Heart right ventricle (tissue), 16 donors: ENCODE measurements around the gene YTHDC1. TPM values are rescaled to one million over a fixed set of nuclear protein-coding genes. Genes with fewer than 3 reads are reported as not detected.

Experiments used
- ATAC-seq, 8 donors: fragments of 200-7000 bp; cut with Tn5 transposase; one replicate each; pipeline ENCODE4 v1.9.1; 2020; ENCODE audit warnings: mild to moderate bottlenecking in 8 of 8, moderate library complexity in 8 of 8, moderate number of reproducible peaks in 1 of 8
- DNase-seq, 2 donors: peaks; one replicate each; pipeline ENCODE4 v3.0.0-alpha.2; 2020
- H3K27ac ChIP-seq, 10 donors: fragments of 200-600 bp; sonication (generic) in 2 of 10; one replicate each; pipeline versions ENCODE4 v1.5.0 to v1.8.0; 2020 to 2022; ENCODE audit warnings: mild to moderate bottlenecking in 3 of 10
- H3K27me3 ChIP-seq, 7 donors: fragments of 200-600 bp; one replicate each; pipeline ENCODE4 v1.8.0; 2021 to 2022; ENCODE audit warnings: mild to moderate bottlenecking in 2 of 7
- H3K36me3 ChIP-seq, 9 donors: fragments of 200-600 bp; sonication (generic) in 1 of 9; one replicate each; pipeline versions ENCODE4 v1.5.0 to v1.8.0; 2020 to 2022; ENCODE audit warnings: mild to moderate bottlenecking in 2 of 9
- H3K4me1 ChIP-seq, 9 donors: fragments of 200-600 bp; sonication (generic) in 1 of 9; one replicate each; pipeline versions ENCODE4 v1.5.0 to v1.8.0; 2020 to 2022; ENCODE audit warnings: mild to moderate bottlenecking in 4 of 9
- H3K4me3 ChIP-seq, 10 donors: fragments of 200-600 bp; sonication (generic) in 2 of 10; one replicate each; pipeline versions ENCODE4 v1.5.0 to v1.8.0; 2020 to 2022; ENCODE audit warnings: mild to moderate bottlenecking in 7 of 10, moderate library complexity in 2 of 10
- H3K9me3 ChIP-seq, 11 donors: fragments of 200-600 bp in 10 of 11; sonication (generic) in 2 of 11; one replicate each; pipeline versions ENCODE4 v1.5.0 to v1.8.0; 2013 to 2022; ENCODE audit warnings: mild to moderate bottlenecking in 2 of 11, control low read depth in 1 of 11, moderate library complexity in 1 of 11
- WGBS, 2 donors: extraction: QIAGEN DNeasy Blood & Tissue Kit; methylation state at CpG; one replicate each; pipeline ENCODE4 v1.1.7; 2013; ENCODE audit warnings: inconsistent platforms in 1 of 2; 5-methylcytosine and 5-hydroxymethylcytosine counted together
- intact Hi-C, 10 donors: fragments of 100-400 bp; cut with DNase I; formaldehyde crosslinking; loops; one replicate each; pipeline versions ENCODE4 v1.11.1 to v1.14.2; 2022
- polyA plus RNA-seq, 2 donors: library from polyadenylated mRNA; stranded (reverse); fragments of 200-250 nt; gene quantifications; one replicate each; pipeline ENCODE4 v1.2.3, GENCODE V29; 2013
- total RNA-seq, 10 donors: library from RNA; stranded (reverse); fragmentation: NEBNext Ultra II Directional in 3 of 10; extraction: Animal tissue kit (Norgen Biotek cat#: 25700) in 3 of 10; gene quantifications; one replicate each; pipeline versions ENCODE4 v1.2.1 to v1.2.4, GENCODE V29; 2021 to 2023
- TF ChIP-seq, protein P1 (sequence below), 9 donors: fragments of 200-600 bp; sonication (generic) in 2 of 9; IDR thresholded peaks; one replicate each; pipeline versions ENCODE4 v1.5.0 to v1.8.0; 2021 to 2022; ENCODE audit warnings: antibody characterized with exemption in 9 of 9, mild to moderate bottlenecking in 5 of 9, moderate library complexity in 1 of 9
- donor health status: Arrhythmogenic right ventricular cardiomyopathy.
- donor health status: ischemic (EF 13 %, LVEDD 7.1; RV severe dilation, severe dysfunction).
- donor health status: healthy with polysubstance abuse.
- donor health status: DM: no; HTN: yes; CAD: no.
- donor health status: DM: no; HTN: no; CAD: no.
- donor health status: ischemic (EF 25% LVEDD 6.9; RV normal size, moderate dysfunction).
- donor health status: ischemic (EF 25% LVEDD 5.7; RV mildly dilated, moderate dysfunction).
- donor health status: healthy.
- donor health status: DM: yes; HTN: yes; CAD: no.
- donor health status: Ischemic cardiomyopathy.
- donor health status: ischemic (EF 35%, LVEDD 5.7; RV mildly dilated, moderate dysfunction).
- donor health status: nonischemic (EF 11% LVEDD 7.7; RV severe dilation, severe dysfunction).
- donor health status: DM: yes; HTN: yes; CAD: no.
- donor health status: PGD.
- donor health status: ischemic (EF 29% LVEDD 5.4; RV normal size, mild dysfunction).
- donor health status: nonischemic (EF 23%, LVEDD 6.1; RV moderate dilation, normal function).

YTHDC1 gene
- total and polyA plus RNA-seq, 12 donors = 19.8 to 65.0 (median 51.4) TPM

DNA sequence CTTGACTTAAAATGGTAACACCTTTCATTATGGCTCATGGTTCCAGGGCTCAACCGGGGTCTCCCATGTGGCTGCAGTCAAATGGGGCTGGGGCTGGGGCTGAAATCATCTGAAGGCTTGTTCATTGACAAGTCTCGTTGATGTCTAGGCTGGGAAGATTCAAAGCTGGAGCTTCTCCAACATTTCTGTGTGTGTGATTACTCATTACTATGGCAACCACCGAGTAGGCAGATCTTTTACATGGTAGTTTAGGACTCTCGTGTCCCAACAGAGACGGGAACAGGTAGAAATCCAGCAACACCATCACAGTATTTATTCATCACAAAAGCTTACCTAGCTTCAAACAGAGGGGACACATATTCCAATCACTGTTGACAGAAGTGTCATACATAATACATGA lies 7.8 kb downstream of the YTHDC1 start:
- H3K4me3 ChIP-seq = no peak overlapping the region
- peak in 1 of 2 donors; percentile 16 for DNase-seq
- WGBS, 2 donors = 20 to 23% methylated on average over 5 of the region's 5 CpGs
- ATAC-seq = peak in 7 of 8 donors; percentile 26 to 60 (median 50)
- H3K27me3 ChIP-seq = no peaks in the 10 kb centered on the region
- H3K4me1 ChIP-seq = peaks cover 7 to 100% (median 88%) of the 10 kb centered on the region in 9 donors
- TF ChIP-seq, protein P1, sequence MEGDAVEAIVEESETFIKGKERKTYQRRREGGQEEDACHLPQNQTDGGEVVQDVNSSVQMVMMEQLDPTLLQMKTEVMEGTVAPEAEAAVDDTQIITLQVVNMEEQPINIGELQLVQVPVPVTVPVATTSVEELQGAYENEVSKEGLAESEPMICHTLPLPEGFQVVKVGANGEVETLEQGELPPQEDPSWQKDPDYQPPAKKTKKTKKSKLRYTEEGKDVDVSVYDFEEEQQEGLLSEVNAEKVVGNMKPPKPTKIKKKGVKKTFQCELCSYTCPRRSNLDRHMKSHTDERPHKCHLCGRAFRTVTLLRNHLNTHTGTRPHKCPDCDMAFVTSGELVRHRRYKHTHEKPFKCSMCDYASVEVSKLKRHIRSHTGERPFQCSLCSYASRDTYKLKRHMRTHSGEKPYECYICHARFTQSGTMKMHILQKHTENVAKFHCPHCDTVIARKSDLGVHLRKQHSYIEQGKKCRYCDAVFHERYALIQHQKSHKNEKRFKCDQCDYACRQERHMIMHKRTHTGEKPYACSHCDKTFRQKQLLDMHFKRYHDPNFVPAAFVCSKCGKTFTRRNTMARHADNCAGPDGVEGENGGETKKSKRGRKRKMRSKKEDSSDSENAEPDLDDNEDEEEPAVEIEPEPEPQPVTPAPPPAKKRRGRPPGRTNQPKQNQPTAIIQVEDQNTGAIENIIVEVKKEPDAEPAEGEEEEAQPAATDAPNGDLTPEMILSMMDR (IDR thresholded peaks at IDR 0.05) = no peak
- H3K36me3 ChIP-seq = peaks cover 0 to 10% (median 3%) of the 10 kb centered on the region in 9 donors
- intact Hi-C loops = loop anchor here in 2 of 10 donors (5.0 to 10.0 kb wide), 2 partner anchors 35 to 797 kb away; partner anchors contain the start of gene CENPC (in 1 of the 2)
- no peaks in the 10 kb centered on the region for H3K9me3 ChIP-seq
- no peak overlapping the region for H3K27ac ChIP-seq

- Histone ChIP-seq H3K9me3 (no peaks in the 10 kb centered on the region), H3K27ac (peak overlapping the region in 5 of 10 donors; percentile 1 to 47 (median 26)), H3K4me3 (no peak overlapping the region), H3K27me3 (no peaks in the 10 kb centered on the region), H3K36me3 (peaks cover 0 to 45% (median 13%) of the 10 kb centered on the region in 9 donors), H3K4me1 (peaks cover 2 to 86% (median 60%) of the 10 kb centered on the region in 9 donors)
- peak; percentile 34 to 88 (median 78) for ATAC-seq
- TF ChIP-seq, protein P1 (IDR thresholded peaks at IDR 0.05) = no peak
- WGBS, 2 donors = 37 to 62% methylated on average over 3 of the region's 3 CpGs
- DNase-seq = peak in 1 of 2 donors; percentile 8
- intact Hi-C loops = no loop called here
Observed at GRCh38 chr4:68338625-68339024, 11.3 kb downstream of the YTHDC1 start.

DNA sequence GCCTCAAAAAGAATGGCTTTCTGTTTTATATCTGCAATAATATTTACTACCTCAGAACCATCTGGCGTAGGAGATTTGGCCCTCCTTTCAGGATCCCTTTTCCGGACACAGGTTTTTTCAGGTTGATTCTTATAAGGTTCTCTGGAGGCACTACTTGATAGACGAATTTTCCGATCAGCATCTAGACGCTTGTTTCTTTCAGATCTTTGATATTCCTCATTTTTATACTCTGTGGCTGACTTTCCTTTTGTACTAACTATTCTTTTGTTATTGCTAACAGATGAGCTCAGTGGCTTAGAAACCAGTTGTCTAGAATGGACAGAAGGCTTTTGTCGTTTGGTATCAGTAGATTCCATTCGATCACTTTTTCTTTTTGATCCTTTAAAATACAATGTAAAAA lies 12.4 kb downstream of the YTHDC1 start:
- H3K27ac ChIP-seq = no peak overlapping the region
- no peak for DNase-seq
- no peaks in the 10 kb centered on the region for H3K9me3 ChIP-seq
- no peaks in the 10 kb centered on the region for H3K27me3 ChIP-seq
- intact Hi-C loops = no loop called here
- WGBS, 2 donors = 85 to 93% methylated on average over 7 of the region's 7 CpGs
- no peak for ATAC-seq
- H3K36me3 ChIP-seq = peaks cover 0 to 56% (median 21%) of the 10 kb centered on the region in 9 donors
- H3K4me3 ChIP-seq = no peak overlapping the region
- TF ChIP-seq, protein P1 (IDR thresholded peaks at IDR 0.05) = no peak
- peaks cover 2 to 80% (median 51%) of the 10 kb centered on the region in 9 donors for H3K4me1 ChIP-seq

DNA sequence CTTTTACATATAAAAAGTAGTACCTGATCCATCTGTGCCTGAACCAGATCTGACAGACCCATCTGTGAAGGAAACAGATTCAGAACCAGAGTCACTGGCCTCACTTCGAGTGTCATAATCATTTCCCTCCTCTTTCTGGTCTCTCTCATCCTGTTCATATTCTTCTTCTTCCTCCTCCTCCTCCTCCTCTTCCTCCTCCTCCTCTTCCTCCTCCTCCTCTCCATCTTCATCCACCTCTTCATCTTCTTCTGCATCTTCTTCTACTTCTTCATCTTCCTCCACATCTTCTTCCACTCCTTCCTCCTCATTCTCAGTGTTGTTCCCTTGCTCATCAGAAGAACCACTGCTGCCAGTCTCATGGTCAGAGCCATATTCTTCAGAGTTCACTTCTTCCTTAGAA lies 12.9 kb downstream of the YTHDC1 start:
- WGBS, 2 donors = 66 to 71% methylated on average over 1 of the region's 1 CpG
- DNase-seq (no peak), ATAC-seq (no peak)
- H3K27ac ChIP-seq = no peak overlapping the region
- no peaks in the 10 kb centered on the region for H3K27me3 ChIP-seq
- no peaks in the 10 kb centered on the region for H3K9me3 ChIP-seq
- intact Hi-C loops = no loop called here
- TF ChIP-seq, protein P1 (IDR thresholded peaks at IDR 0.05) = no peak
- H3K36me3 ChIP-seq = peaks cover 0 to 61% (median 25%) of the 10 kb centered on the region in 9 donors
- peaks cover 2 to 75% (median 46%) of the 10 kb centered on the region in 9 donors for H3K4me1 ChIP-seq
- H3K4me3 ChIP-seq = no peak overlapping the region
